ENCODE measurements around the gene CNFN. TPM values are rescaled to one million over a fixed set of nuclear protein-coding genes. Genes with fewer than 3 reads are reported as not detected.

Gene CNFN
- total RNA-seq, 1 experiment from 2014 or later = 7.1 TPM

- TF ChIP-seq CTCF (conservative IDR thresholded peaks at IDR 0.05) = no peak
- no peak overlapping the region for H3K27ac Mint-ChIP-seq
- Histone ChIP-seq H4K8ac (replicated peaks; ENCODE audit: insufficient read length, low read depth, low read length) (no peak overlapping the region), H4K5ac (ENCODE audit: insufficient read length, low read depth, low read length) (no peak overlapping the region), H2BK15ac (ENCODE audit: low read depth, low read length) (no peak overlapping the region), H3K4me1 (ENCODE audit: insufficient read depth, low read length) (no peaks in the 10 kb centered on the region), H2BK5ac (ENCODE audit: insufficient read length, low read length) (no peak overlapping the region), H3K9me3 (ENCODE audit: control insufficient read depth, low read depth, low read length) (no peaks in the 10 kb centered on the region), H2BK20ac (ENCODE audit: low read depth, low read length, poor library complexity, severe bottlenecking) (no peak overlapping the region), H2AK5ac (ENCODE audit: insufficient read length, low read length) (no peak overlapping the region), H3K79me1 (ENCODE audit: insufficient read depth, low read depth, low read length, poor library complexity, severe bottlenecking) (no peaks in the 10 kb centered on the region), H4K20me1 (ENCODE audit: control insufficient read depth, insufficient read depth, insufficient read length) (no peaks in the 10 kb centered on the region), H3K14ac (ENCODE audit: insufficient read depth, low read length) (no peak overlapping the region), H3K79me2 (ENCODE audit: insufficient read depth, low read length) (no peaks in the 10 kb centered on the region), H3K27ac (ENCODE audit: insufficient read length, low read depth, low read length) (no peak overlapping the region), H2BK12ac (ENCODE audit: insufficient read length, low read depth, low read length) (no peak overlapping the region), H3K9ac (ENCODE audit: extremely low read depth, insufficient read length, low read length) (no peak overlapping the region), H4K91ac (ENCODE audit: insufficient read length, low read depth, low read length) (no peak overlapping the region), H3K18ac (ENCODE audit: insufficient read length, low read depth, low read length) (no peak overlapping the region), H3K23ac (ENCODE audit: insufficient read length, low read depth, low read length) (no peak overlapping the region), H3K4ac (ENCODE audit: low read depth, low read length) (no peak overlapping the region), H3K27me3 (ENCODE audit: insufficient read depth, low read length) (no peaks in the 10 kb centered on the region), H2AFZ (ENCODE audit: low read length) (no peak overlapping the region), H3T11ph (ENCODE audit: low read length) (no peak overlapping the region), H3K23me2 (ENCODE audit: insufficient read length, low read depth, low read length, poor library complexity, severe bottlenecking) (no peaks in the 10 kb centered on the region), H3K56ac (ENCODE audit: insufficient read length, low read depth, low read length) (no peak overlapping the region), H3K4me2 (ENCODE audit: insufficient read depth, insufficient read length, low read length) (no peak overlapping the region), H2BK120ac (ENCODE audit: low read depth, low read length, poor library complexity, severe bottlenecking) (no peak overlapping the region)
- H3K9me3 Mint-ChIP-seq = no peaks in the 10 kb centered on the region
- no CpG with 5 or more reads among the region's 14 CpGs for WGBS (ENCODE audit: extremely low coverage, insufficient read length, low lambda C conversion rate)
- H3K27me3 Mint-ChIP-seq (ENCODE audit: low read depth) = no peaks in the 10 kb centered on the region
- peaks cover 5 to 30% (median 20%) of the 10 kb centered on the region in 3 experiments; a peak in 6 of 7 replicates for H3K36me3 Mint-ChIP-seq (ENCODE audit: insufficient read depth in 1 of 3, low read depth in 3 of 3)
- H3K4me1 Mint-ChIP-seq = no peaks in the 10 kb centered on the region
- no peak for DNase-seq
- H3K4me3 Mint-ChIP-seq = no peak overlapping the region
Observed at GRCh38 chr19:42348211-42348610, 41.9 kb downstream of the CNFN start.

All from H9 (cell line).